PC-9 (cell line): ENCODE measurements around the gene LAMC2.

Experiments
- EZH2 ChIP-seq: fragments of 200-600 bp; sonication (generic); IDR thresholded peaks from 2 replicates; pipeline ENCODE4 v1.8.0; 2017; ENCODE audit warnings: antibody characterized with exemption, low read depth
- TF ChIP-seq, protein P1 (sequence below): fragments of 200-600 bp; sonication (generic); conservative IDR thresholded peaks from 2 replicates; pipeline ENCODE4 v1.6.1; 2017; ENCODE audit warnings: mixed run types, antibody characterized with exemption, mild to moderate bottlenecking, moderate library complexity

DNA sequence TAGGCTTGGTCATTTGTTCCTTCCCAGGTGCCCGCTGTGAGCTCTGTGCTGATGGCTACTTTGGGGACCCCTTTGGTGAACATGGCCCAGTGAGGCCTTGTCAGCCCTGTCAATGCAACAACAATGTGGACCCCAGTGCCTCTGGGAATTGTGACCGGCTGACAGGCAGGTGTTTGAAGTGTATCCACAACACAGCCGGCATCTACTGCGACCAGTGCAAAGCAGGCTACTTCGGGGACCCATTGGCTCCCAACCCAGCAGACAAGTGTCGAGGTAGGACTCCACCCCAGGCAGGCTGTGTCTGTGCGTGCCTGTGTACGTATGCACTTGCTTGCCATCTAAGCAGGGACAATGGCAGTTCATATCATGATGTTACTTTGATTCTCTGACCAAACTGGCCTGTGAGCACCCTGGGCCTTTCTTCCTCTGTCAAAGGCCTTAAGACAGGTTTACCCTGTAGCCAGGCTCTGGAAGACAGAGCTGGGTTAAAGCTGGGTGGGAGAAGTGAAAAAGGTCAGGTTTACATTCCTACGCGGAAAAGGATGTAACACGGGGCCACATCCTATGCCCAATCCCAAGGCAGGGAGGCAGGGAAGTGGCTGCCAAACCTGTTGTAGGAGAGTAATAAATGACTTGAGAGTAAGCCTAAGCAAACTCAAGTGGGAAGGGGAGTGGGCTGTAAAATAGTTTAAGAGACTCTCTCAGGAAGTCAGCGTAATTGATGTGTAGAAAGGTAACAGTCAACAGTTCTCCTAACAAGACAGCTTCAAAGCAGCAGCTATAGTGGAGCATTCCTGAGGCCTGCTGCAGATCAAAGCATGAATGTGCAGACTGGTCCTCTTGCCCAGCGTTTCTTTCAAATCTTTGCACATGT, 42.5 kb downstream of the LAMC2 start:
- no peak for TF ChIP-seq EZH2
- TF ChIP-seq, protein P1, sequence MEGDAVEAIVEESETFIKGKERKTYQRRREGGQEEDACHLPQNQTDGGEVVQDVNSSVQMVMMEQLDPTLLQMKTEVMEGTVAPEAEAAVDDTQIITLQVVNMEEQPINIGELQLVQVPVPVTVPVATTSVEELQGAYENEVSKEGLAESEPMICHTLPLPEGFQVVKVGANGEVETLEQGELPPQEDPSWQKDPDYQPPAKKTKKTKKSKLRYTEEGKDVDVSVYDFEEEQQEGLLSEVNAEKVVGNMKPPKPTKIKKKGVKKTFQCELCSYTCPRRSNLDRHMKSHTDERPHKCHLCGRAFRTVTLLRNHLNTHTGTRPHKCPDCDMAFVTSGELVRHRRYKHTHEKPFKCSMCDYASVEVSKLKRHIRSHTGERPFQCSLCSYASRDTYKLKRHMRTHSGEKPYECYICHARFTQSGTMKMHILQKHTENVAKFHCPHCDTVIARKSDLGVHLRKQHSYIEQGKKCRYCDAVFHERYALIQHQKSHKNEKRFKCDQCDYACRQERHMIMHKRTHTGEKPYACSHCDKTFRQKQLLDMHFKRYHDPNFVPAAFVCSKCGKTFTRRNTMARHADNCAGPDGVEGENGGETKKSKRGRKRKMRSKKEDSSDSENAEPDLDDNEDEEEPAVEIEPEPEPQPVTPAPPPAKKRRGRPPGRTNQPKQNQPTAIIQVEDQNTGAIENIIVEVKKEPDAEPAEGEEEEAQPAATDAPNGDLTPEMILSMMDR, result no peak; the same call in 1 of the 2 replicates
